SU-DHL-6 (cell line): ENCODE results near the gene IL10RA.

ENCODE experiments used
- EZH2phosphoT487 ChIP-seq: fragments of 200-600 bp; sonication (generic), shearing (Covaris generic); conservative IDR thresholded peaks from 2 replicates; pipeline ENCODE4 v1.6.1; 2018; ENCODE audit warnings: mild to moderate bottlenecking, antibody characterized with exemption, low read length, moderate library complexity, mixed read lengths
- TF ChIP-seq, protein P1 (sequence below): fragments of 200-600 bp; sonication (generic); IDR thresholded peaks from one replicate; pipeline ENCODE4 v1.5.1; 2017; ENCODE audit warnings: antibody characterized with exemption, mild to moderate bottlenecking, low read length, moderate library complexity; ENCODE audit not compliant: insufficient read depth, poor library complexity, severe bottlenecking

- TF ChIP-seq, protein P1, sequence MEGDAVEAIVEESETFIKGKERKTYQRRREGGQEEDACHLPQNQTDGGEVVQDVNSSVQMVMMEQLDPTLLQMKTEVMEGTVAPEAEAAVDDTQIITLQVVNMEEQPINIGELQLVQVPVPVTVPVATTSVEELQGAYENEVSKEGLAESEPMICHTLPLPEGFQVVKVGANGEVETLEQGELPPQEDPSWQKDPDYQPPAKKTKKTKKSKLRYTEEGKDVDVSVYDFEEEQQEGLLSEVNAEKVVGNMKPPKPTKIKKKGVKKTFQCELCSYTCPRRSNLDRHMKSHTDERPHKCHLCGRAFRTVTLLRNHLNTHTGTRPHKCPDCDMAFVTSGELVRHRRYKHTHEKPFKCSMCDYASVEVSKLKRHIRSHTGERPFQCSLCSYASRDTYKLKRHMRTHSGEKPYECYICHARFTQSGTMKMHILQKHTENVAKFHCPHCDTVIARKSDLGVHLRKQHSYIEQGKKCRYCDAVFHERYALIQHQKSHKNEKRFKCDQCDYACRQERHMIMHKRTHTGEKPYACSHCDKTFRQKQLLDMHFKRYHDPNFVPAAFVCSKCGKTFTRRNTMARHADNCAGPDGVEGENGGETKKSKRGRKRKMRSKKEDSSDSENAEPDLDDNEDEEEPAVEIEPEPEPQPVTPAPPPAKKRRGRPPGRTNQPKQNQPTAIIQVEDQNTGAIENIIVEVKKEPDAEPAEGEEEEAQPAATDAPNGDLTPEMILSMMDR, result no peak
- TF ChIP-seq EZH2phosphoT487, result no peak
Measured at GRCh38 chr11:118009864-118010737, 23.9 kb downstream of the IL10RA start.
